ENCODE measurements around the gene TGFB1I1.
"Not testable (repeated sequence)": the region's sequence is repeated elsewhere in the genome, so short reads cannot be mapped to it uniquely, and the experiment has no call there.

Gene TGFB1I1

DNA sequence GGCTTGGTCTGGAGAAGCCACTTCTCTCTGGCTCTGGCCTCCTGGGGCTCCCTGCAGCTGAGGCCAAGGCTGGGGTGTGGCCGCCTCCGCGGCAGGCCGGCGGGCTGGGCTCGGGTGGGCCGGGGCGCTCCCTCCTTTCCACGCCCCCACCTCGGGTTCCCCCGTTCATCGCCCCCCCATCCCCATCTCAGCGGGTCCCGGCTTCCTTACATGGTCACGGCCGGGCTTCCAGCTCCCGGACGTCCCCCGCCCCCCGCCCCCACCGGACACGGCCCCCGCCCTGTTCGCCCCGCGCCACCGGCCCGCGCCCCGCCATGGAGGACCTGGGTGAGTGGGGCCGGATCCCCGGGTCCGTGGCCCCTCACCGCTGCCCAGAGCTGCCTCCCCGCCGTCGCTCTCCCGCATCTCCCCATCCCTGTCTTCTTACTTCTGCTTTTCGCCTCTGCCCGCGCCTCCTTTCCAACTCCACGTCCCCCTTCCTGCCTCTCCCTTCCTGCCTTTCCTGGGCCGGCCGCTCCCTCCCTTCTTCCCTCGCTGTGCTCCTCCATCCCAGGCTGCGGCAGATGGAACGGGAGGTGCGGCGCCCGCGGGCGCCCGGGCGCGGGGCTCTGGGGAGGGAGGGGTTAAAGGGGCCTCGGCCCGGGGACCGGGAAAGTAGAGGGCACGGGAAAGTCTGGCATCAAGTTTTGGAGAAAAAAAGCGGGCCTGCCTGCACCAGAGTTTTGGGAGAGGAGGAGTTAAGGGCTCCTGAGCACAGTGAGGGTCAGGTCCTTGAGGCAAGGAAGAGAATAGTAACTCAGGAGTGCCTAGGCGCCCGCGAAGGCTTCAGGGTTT is at the start of gene TGFB1I1:
TSS of gene TGFB1I1 (plus strand) at position 278 of the 834 bp plus-strand sequence. CDS start at position 315, 37 bp downstream.
- peak; percentile 87 for DNase-seq

- no peak for DNase-seq
Observed at GRCh38 chr16:31423241-31423640, 48.7 kb upstream of the TGFB1I1 start.

DNA sequence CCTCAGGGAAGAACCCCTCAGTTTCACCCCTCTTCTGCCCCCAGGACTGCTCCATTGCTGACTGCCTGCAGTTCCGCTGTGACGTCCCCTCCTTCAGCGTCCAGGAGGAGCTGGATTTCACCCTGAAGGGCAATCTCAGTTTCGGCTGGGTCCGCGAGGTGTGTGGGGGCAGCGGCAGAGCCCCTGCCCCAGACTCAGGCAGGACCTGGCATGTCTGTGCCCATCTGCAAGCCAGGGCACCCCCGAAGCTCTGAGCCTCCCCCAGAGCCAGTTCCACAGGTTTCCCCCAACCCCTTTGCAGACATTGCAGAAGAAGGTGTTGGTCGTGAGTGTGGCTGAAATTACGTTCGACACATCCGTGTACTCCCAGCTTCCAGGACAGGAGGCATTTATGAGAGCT is 48.2 kb upstream of the TGFB1I1 start:
- DNase-seq: no peak

DNA sequence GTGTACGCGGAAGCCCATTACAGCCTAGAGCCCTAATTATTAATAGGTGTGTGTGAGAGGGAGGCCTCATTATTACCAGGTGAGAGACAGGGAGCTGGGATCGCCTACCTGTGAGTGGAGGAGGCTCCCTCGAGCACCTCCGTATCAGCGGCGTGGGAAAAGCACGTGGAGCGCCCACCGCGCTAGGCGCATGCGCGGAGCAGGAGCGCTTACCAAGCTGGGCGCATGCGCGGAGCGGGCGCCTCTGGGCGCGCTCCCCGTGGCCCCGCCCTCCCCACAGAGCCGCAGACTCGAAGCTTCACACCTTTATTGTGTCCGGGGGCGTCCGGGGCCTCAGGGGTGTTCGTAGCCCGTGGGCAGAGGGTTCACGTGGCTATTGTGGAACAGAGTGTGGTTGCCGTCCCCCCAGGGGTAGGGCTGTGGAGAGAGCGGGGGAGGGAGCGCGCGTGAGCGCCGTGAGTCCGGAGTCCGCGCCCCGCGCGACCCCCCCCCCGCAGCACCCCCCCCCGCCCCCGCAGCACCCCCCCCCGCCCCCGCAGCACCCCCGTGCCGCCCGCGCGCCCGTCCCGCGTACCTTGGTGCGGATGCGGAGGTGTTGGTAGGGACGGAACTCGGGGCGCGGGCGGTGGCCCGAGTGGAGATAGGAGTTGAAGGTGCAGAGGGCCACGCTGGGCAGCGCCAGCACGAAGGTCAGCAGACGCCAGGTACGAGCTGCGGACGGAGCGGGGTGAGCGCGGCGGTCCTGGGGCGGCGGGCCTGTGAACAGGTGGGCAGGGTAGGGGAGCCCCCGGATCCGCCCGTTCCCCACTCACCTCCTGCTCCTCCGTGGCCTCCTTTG is 44.3 kb upstream of the TGFB1I1 start:
- DNase-seq: peak; percentile 81

- DNase-seq: peak; percentile 56
Observed at GRCh38 chr16:31428279-31428597, 43.7 kb upstream of the TGFB1I1 start, which contains the start of gene COX6A2. COX6A2 (minus strand) TSS chr16:31428360; CDS start chr16:31428325, 35 bp downstream.

GRCh38 chr16:31428638-31429247 is 43.2 kb upstream of the TGFB1I1 start:
- no peak for DNase-seq

GRCh38 chr16:31429314-31429713 is 42.6 kb upstream of the TGFB1I1 start:
- DNase-seq: no peak

DNA sequence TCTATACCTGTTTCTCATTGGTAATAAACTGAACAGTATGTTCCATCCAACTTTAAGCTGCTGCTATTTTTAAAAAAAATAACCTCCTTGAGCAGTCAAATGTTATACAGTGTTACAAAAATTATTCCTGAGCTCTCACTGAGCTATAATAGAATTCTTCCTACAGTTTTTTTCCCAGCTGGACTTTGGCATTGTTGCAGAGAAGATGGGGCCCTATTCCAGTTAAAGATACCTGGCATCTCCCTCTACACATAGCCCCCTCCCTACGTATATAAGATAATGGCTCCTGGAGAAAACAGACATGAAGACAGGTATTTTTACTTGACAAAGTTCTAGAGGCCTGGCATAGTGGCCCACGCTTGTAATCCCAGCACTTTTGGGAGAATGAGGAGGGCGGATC is 42.2 kb upstream of the TGFB1I1 start:
- DNase-seq: no peak

DNA sequence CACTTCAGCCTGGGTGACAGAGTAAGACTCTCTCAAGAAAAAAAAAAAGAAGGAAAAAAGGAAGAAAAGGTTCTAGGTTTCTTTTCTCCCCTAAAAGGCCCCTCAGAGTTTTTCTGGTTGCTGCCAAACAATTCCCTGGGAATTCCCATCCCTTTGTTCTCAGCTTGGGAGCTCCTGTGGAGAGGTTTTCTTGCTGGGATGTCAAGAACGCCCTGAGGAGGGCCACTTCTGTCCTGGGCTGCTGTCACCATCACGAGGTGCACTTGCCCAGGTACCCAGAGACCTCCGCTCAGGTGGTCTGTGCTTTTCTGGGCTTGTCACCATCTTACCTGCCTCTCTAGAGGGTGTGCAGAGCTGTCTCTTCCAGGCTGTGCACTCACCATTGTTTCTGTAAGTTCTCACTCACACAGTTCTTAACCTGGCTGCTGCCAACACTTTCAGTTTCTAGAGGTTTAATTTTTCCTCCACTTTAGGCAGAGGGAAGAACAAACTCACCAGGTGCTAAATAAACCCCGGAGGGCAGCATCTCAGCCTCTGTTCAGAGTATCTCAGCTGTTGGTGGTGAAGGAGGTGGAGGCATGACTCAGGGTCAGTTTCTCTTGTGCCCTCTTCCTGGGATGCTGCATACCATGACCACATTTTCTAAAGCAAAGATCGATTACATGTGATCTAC is 41.4 kb upstream of the TGFB1I1 start:
- no peak for DNase-seq

GRCh38 chr16:31435341-31436220 is 36.4 kb upstream of the TGFB1I1 start:
- DNase-seq: no peak

DNA sequence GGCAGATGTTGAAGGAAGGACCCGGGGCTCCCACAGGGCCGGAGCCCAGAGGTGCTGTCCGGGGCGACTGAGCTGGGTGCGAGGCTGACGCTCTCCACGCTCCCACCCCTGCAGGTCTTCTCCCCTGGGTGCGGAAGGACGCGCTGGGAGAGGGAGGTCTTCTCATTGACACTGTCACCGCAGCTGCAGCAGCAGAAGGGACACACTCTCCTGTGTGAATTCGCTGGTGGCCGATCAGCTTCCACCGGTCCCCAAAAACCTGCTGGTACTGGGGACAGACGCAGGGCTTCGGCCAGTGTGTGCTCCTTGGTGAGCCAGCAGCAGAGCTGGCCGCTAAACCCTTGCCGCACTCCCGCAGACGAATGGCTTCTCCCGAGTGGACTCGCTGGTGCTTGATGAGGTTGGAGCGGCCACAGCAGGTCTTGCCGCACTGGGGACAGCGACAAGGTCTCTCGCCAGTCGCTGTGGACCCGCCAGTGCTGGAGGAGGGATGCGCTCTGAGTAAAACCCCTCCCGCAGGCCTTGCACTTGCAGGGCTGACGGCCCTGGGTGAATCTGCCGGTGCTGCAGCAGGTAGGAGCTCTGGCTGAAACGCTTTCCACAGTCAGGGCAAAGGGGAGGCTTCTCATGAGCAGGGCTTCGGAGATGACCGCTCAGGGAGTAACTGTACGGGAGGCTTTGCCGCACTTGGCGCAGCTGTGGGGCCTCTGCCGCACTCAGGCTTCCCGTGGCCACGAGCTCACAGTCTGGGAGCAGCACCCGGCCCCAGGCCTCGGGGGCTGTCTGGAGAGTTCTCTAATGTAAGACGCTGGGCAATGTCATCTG is 35.5 kb upstream of the TGFB1I1 start:
- no peak for DNase-seq

GRCh38 chr16:31438414-31438813 is 33.5 kb upstream of the TGFB1I1 start:
- DNase-seq: no peak

DNA sequence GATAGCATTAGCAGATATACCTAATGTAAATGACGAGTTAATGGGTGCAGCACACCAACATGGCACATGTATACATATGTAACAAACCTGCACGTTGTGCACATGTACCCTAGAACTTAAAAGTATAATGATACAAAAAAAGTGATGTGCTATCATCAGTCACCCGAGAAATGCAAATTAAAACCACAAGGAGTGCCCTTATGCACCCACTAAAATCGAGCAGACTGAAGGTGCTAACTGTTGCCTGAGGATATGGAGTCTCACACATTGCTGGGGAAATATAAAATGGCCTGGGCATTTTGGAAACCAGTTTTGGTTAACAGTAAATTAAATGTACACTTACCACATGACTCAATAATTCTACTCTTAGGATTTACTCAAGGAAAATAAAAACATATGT is 32.9 kb upstream of the TGFB1I1 start:
- not testable (repeated sequence) for DNase-seq

DNA sequence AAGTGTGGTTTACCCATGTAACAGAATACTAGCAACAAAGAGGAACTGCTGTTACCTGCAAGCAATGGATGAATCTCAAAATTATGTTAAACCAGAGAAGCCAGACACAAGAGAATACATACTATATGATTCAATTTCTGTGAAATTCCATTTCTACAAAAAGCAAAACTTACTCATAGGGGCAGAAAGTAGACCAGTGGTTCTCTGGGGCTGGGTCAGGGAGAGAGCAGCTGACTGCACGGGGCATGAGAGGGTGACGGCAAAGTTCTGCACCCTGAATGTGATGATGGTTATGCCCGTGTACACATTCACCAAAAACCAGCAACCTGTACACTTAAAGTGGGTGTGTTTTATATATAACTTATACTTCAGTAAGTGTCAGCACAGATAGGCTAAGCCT is 32.4 kb upstream of the TGFB1I1 start:
- no peak for DNase-seq

DNA sequence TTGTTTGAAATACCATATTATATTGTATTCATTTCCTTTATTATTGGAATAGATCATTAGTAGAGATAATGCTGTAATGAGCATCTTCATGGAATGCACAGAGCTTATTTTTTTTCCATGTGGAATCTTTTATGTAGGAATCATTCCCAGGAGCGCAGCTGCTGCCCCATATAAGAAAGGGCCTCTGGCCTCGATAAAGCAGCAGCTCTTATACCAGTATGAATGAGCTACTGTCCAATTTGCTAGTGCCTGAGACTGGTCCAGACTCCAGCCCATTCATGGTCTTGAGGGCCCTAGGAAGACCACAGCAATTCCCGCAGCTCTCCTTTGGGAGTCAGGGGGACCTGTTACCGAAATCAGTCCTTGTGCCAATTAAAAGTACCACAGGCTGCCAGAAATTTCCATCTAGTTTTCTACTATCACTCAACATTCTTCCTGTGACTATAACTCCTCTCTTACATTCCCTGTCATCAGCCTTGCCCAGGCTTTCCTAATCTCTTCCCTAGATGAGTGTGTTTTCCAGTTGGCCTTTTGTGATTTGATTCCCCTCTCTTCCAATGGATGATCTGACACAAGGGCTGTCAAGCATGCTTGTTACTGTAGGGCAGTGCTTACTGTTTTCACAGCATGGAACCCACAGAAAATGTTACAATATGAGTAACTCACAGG is 31.3 kb upstream of the TGFB1I1 start:
- no peak for DNase-seq

GRCh38 chr16:31441956-31442355 is 30.0 kb upstream of the TGFB1I1 start:
- no peak for DNase-seq

- DNase-seq: not testable (repeated sequence)
Observed at GRCh38 chr16:31445931-31446330, 26.0 kb upstream of the TGFB1I1 start.

GRCh38 chr16:31451201-31451600 is 20.8 kb upstream of the TGFB1I1 start:
- no peak for DNase-seq

DNA sequence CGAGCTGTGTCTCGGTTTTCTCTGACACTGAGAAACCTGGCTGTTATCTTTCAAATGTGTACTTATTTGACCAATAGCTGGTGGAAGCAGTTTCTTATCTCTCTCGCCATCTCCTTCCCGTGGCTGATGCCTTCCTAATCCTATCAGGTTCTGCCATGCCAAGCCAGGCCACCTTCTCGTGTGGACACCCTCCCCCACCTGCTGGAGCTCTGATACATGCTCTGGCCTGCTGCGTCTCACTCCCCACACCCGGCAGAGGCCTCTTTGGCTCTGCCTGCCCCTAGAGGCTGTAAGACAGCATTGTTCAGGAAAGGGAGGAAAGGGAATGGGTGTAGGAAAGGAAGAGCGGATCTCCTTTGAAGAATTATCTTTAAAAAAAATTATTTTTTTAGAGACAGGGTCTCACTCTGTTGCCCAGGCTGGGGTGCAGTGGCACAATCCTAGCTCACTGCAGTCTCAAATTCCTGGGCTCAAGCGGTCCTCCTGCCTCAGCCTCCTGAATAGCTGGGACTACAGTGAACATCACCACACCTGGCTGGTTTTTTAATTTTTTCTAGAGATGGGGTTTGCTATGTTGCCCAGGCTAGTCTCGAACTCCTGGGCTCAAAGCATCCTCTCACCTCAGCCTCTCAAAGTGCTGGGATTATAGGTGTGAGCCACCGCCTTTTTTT is 20.1 kb upstream of the TGFB1I1 start:
- no peak for DNase-seq

DNA sequence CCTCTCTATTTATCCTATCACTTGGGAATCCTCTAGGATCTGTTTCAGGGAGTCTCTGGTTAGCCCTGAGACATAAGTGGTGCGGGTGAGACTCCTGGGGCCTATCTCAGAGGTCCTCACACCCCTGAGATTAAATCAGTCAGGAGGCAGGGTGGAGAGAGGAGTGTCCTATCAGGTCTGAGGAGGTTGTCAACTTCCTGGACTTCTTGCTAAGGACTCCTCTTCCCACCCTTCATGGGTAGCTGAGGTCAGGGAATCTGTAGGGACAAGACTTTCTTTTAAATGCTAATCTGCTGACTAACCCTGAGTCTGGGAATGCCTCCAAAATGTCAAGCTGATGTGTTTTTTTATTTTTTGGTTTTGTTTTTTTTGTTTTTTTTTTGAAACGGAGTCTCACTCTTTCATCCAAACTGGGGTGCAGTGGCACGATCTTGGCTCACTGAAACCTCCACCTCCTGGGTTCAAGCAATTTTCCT is 19.3 kb upstream of the TGFB1I1 start:
- DNase-seq: no peak
